Prostate gland (tissue), 2 donors: ENCODE measurements around the gene TK1.

Experiments
- CTCF ChIP-seq, 4 experiments: fragments of 200-600 bp in 2 of 4; fragments of 450-650 bp in 2 of 4; sonication (generic) in 2 of 4; IDR thresholded peaks; 1 replicate in 3 of 4; 2 replicates in 1 of 4; pipeline ENCODE4 v1.5.1; 2016 to 2019; ENCODE audit warnings: antibody characterized with exemption in 4 of 4, mild to moderate bottlenecking in 2 of 4, moderate library complexity in 2 of 4
- POLR2A ChIP-seq: fragments of 450-650 bp; IDR thresholded peaks from one replicate; pipeline ENCODE4 v1.6.1; 2016; ENCODE audit warnings: antibody characterized with exemption, mild to moderate bottlenecking
- POLR2AphosphoS5 ChIP-seq: sonication (generic); formaldehyde crosslinking; IDR thresholded peaks from one replicate; pipeline ENCODE4 v1.6.1; 2017; ENCODE audit warnings: antibody characterized with exemption

- TF ChIP-seq POLR2A (peak; percentile 8), CTCF (IDR thresholded peaks at IDR 0.05) (no peak), POLR2AphosphoS5 (peak; percentile 68)
Measured at GRCh38 chr17:78142119-78142861, 44.6 kb downstream of the TK1 start.
